GM06990 (cell line): ENCODE measurements around the gene RHD.

Experiments
- DNase-seq: peaks from one replicate; pipeline ENCODE4 v3.0.0-alpha.2; 2011; ENCODE audit not compliant: insufficient read length; ENCODE audit errors: extremely low read depth
- H3K27me3 ChIP-seq: replicated peaks from 2 replicates; pipeline ENCODE4 v1.6.0; 2011; ENCODE audit warnings: low read length; ENCODE audit not compliant: control insufficient read depth, insufficient read depth
- H3K36me3 ChIP-seq: 2 replicates; pipeline ENCODE4 v1.5.1; 2011; ENCODE audit warnings: low read length; ENCODE audit not compliant: control insufficient read depth, insufficient read depth
- H3K4me3 ChIP-seq: replicated peaks from 2 replicates; pipeline ENCODE4 v1.5.1; 2011; ENCODE audit warnings: low read depth, mild to moderate bottlenecking, control low read depth, low read length
- CTCF ChIP-seq: IDR thresholded peaks from 2 replicates; pipeline ENCODE4 v1.5.1; 2011; ENCODE audit warnings: low read length, control low read depth, mild to moderate bottlenecking, inconsistent platforms; ENCODE audit not compliant: insufficient read depth, poor library complexity, severe bottlenecking

RHD gene

GRCh38 chr1:25238046-25238445 lies 34.3 kb upstream of the RHD start:
- Histone ChIP-seq H3K4me3 (no peak overlapping the region), H3K36me3 (peaks cover 3% of the 10 kb centered on the region), H3K27me3 (no peaks in the 10 kb centered on the region)
- no peak for DNase-seq
- TF ChIP-seq CTCF = no peak

GRCh38 chr1:25239681-25240541 lies 32.4 kb upstream of the RHD start:
- peak; percentile 92 for DNase-seq
- Histone ChIP-seq H3K36me3 (peaks cover 6% of the 10 kb centered on the region), H3K4me3 (peak overlapping the region; percentile 50), H3K27me3 (no peaks in the 10 kb centered on the region)
- TF ChIP-seq CTCF = peak; percentile 66

GRCh38 chr1:25243907-25244306 lies 28.4 kb upstream of the RHD start:
- no peak for DNase-seq
- TF ChIP-seq CTCF = no peak
- H3K27me3 ChIP-seq = no peaks in the 10 kb centered on the region
- no peak overlapping the region for H3K4me3 ChIP-seq
- peaks cover 10% of the 10 kb centered on the region for H3K36me3 ChIP-seq

- DNase-seq = no peak
- TF ChIP-seq CTCF = no peak
- Histone ChIP-seq H3K4me3 (peak overlapping the region; percentile 88), H3K36me3 (peaks cover 10% of the 10 kb centered on the region), H3K27me3 (no peaks in the 10 kb centered on the region)
Measured at GRCh38 chr1:25245393-25245792, 26.9 kb upstream of the RHD start.

GRCh38 chr1:25245809-25246599 lies 26.3 kb upstream of the RHD start:
- no peak for TF ChIP-seq CTCF
- no peak for DNase-seq
- Histone ChIP-seq H3K27me3 (no peaks in the 10 kb centered on the region), H3K4me3 (peak overlapping the region; percentile 88), H3K36me3 (peaks cover 10% of the 10 kb centered on the region)
